ENCODE measurements around the gene RNF111.

RNF111 gene

DNA sequence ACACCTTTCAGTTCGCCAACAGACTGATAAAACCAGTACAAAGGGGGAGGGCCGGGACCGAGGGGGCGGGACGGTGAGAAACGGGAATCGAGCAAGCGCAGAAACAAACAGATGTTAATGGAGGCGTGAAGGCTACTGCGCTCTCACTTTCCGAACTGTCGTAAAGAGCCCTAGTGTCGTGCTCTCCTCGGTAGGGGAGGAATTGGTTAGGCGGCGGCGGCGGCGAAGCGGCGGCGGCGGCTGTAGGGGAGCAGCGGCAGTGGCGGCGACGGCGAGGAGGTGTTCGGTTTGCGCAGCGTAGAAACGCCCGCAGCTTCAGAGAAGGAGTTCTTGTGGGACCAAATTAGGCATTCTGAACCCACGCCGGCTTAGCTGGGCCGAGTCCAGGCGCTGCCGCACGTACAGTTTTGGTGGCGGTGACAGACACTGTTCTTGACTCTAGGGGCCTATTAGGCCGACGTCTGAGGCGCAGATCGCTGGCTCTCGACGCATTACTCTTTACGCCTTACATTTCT, at the start of gene RNF111:
Gene RNF111, plus strand, starts transcription at position 173 of the 515 bp plus-strand sequence. CDS start 43,160 bp downstream, outside the sequence.
- peaks cover 0 to 2% of the 10 kb centered on the region in 2 donors for H3K36me3 ChIP-seq (ENCODE audit: control insufficient read depth in 2 of 2, insufficient read depth in 2 of 2, low read length in 2 of 2)
- no peaks in the 10 kb centered on the region for H3K9me3 ChIP-seq (ENCODE audit: control insufficient read depth in 2 of 2, low read length in 2 of 2)
- H3K27ac ChIP-seq (ENCODE audit: low read length): peak within 1 kb of the TSS; percentile 69
- H3K9ac ChIP-seq (ENCODE audit: low read length in 2 of 2): peak within 1 kb of the TSS; percentile 80 to 85
- no peaks in the 10 kb centered on the region for H3K4me1 ChIP-seq (ENCODE audit: control insufficient read depth, insufficient read depth, low read length)
- no peaks in the 10 kb centered on the region for H3K27me3 ChIP-seq (ENCODE audit: control insufficient read depth in 1 of 2, insufficient read depth in 2 of 2, low read length in 2 of 2)
- H3K4me3 ChIP-seq (ENCODE audit: low read length in 2 of 2): peak within 1 kb of the TSS; percentile 93 to 94

DNA sequence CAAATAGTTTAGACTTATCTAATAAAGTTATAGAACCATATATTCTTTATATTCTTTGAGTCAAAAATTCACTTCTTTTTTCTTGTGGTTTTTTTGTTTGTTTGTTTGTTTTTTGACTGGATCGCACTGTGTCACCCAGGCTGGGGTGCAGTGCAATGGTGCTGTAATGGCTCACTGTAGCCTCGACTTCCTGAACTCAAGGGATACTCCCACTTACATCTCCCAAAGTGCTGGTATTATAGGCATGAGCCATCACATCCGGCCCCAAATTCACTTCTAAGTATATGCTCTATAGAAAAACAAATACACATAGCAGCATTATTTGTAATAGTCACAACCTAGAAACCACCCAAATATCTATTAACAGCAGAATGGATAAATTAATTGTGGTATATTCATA, 40.3 kb upstream of the RNF111 start:
- no peak overlapping the region for H3K27ac ChIP-seq (ENCODE audit: low read length)
- H3K9me3 ChIP-seq (ENCODE audit: control insufficient read depth in 2 of 2, low read length in 2 of 2): no peaks in the 10 kb centered on the region
- no peaks in the 10 kb centered on the region for H3K4me1 ChIP-seq (ENCODE audit: control insufficient read depth, insufficient read depth, low read length)
- H3K9ac ChIP-seq (ENCODE audit: low read length in 2 of 2): no peak overlapping the region
- no peaks in the 10 kb centered on the region for H3K36me3 ChIP-seq (ENCODE audit: control insufficient read depth in 2 of 2, insufficient read depth in 2 of 2, low read length in 2 of 2)
- H3K27me3 ChIP-seq (ENCODE audit: control insufficient read depth in 1 of 2, insufficient read depth in 2 of 2, low read length in 2 of 2): no peaks in the 10 kb centered on the region
- no peak overlapping the region for H3K4me3 ChIP-seq (ENCODE audit: low read length in 2 of 2)

DNA sequence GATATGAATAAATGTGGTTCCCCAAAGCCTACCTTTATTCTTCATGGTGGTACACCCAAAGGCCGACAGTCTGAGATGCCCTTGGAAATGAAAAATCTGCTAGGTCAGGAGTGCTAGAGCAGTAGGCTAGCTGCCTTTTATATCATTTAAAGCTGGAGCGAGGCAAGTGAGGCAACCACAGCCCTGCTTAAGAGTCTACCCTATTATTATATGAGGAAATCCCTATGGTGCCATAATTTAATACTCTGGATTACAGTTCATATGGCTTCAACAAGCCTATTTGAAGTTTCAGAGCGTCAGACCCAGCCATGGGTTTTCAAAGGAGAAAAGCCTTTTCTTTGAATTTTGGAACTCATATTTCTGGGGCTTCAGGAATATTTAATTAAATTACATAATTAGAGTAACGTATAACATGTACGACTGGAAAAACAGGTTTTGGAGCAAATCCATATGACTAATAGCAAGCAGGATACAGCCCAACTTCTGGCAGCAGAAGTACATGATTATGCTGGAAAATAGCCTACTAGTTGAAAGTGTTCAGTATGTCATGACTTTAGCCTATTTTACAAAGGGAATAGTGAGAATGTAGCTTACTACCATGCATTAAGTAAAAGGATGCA, 36.0 kb upstream of the RNF111 start:
- Histone ChIP-seq H3K36me3 (ENCODE audit: control insufficient read depth in 2 of 2, insufficient read depth in 2 of 2, low read length in 2 of 2) (no peaks in the 10 kb centered on the region), H3K27me3 (ENCODE audit: control insufficient read depth in 1 of 2, insufficient read depth in 2 of 2, low read length in 2 of 2) (no peaks in the 10 kb centered on the region), H3K9me3 (ENCODE audit: control insufficient read depth in 2 of 2, low read length in 2 of 2) (no peaks in the 10 kb centered on the region), H3K9ac (ENCODE audit: low read length in 2 of 2) (no peak overlapping the region), H3K27ac (ENCODE audit: low read length) (no peak overlapping the region), H3K4me1 (ENCODE audit: control insufficient read depth, insufficient read depth, low read length) (no peaks in the 10 kb centered on the region), H3K4me3 (ENCODE audit: low read length in 2 of 2) (no peak overlapping the region)

DNA sequence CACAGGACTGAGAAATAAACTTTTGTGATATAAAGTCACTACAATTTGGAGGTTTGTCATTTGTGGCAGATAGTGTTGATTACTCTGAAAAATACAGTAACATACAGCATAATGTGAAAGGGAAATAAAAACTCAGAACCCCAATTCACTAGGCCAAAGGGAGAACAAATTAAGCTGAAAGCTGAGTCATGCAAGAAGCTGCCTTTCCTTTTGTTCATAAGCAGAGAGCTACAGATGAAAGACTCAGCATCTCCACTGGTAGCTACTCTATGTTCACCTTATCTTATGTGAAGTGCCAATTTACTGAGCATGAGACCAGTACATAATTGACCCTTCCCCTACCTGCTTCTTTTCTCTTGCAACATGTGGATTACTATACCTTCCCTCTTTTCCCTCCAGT, 34.7 kb upstream of the RNF111 start:
- H3K9ac ChIP-seq (ENCODE audit: low read length in 2 of 2): no peak overlapping the region
- no peak overlapping the region for H3K27ac ChIP-seq (ENCODE audit: low read length)
- H3K4me3 ChIP-seq (ENCODE audit: low read length in 2 of 2): no peak overlapping the region

DNA sequence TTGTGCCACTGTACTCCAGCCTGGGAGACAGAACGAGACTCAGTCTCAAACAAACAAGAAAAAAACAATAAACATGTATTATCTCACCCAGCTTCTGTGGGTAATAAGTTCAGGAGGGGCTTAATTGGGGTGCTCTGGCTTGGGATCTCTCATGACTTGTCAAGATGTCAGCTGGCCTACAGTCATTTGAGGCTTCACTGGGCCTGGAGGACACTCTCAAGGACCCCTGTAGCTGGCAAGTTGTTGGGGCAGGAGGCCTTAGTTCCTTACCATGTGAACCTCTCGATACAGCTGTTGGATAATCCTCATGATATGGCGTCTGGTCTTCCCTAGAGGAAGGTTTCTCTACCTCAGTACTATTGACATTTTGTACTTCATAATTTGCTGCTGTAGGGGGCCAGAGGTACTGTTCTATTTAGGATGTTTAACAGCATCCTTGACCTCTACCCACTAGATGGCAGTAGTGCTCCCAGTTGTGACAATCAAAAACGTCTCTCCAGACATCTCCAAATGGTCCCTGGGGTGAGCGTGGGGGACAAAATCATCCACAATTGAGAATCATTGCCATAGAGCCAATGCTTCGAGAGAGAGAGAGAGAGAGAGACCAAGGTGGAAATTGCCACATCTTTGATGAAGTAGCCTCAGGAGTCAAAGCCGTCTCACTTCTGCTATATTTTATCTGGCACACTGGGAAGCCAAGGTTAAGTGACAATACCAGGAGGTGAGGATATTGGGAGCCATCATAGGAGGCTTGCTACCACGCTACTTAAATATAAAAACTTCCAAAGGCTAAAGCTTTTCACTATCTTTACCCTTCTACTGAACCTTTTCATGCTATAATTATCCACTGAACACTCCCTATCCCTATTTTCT, 30.1 kb upstream of the RNF111 start:
- H3K9me3 ChIP-seq (ENCODE audit: control insufficient read depth in 2 of 2, low read length in 2 of 2): no peaks in the 10 kb centered on the region
- no peak overlapping the region for H3K27ac ChIP-seq (ENCODE audit: low read length)
- H3K27me3 ChIP-seq (ENCODE audit: control insufficient read depth in 1 of 2, insufficient read depth in 2 of 2, low read length in 2 of 2): no peaks in the 10 kb centered on the region
- H3K4me1 ChIP-seq (ENCODE audit: control insufficient read depth, insufficient read depth, low read length): no peaks in the 10 kb centered on the region
- H3K4me3 ChIP-seq (ENCODE audit: low read length in 2 of 2): no peak overlapping the region
- no peaks in the 10 kb centered on the region for H3K36me3 ChIP-seq (ENCODE audit: control insufficient read depth in 2 of 2, insufficient read depth in 2 of 2, low read length in 2 of 2)
- peak overlapping the region in 1 of 2 donors; percentile 6 for H3K9ac ChIP-seq (ENCODE audit: low read length in 2 of 2)

More for the DNA sequence above, 34.7 kb upstream of the RNF111 start:
- H3K27me3 ChIP-seq (ENCODE audit: control insufficient read depth in 1 of 2, insufficient read depth in 2 of 2, low read length in 2 of 2): no peaks in the 10 kb centered on the region
- no peaks in the 10 kb centered on the region for H3K9me3 ChIP-seq (ENCODE audit: control insufficient read depth in 2 of 2, low read length in 2 of 2)
- no peaks in the 10 kb centered on the region for H3K36me3 ChIP-seq (ENCODE audit: control insufficient read depth in 2 of 2, insufficient read depth in 2 of 2, low read length in 2 of 2)
- no peaks in the 10 kb centered on the region for H3K4me1 ChIP-seq (ENCODE audit: control insufficient read depth, insufficient read depth, low read length)

DNA sequence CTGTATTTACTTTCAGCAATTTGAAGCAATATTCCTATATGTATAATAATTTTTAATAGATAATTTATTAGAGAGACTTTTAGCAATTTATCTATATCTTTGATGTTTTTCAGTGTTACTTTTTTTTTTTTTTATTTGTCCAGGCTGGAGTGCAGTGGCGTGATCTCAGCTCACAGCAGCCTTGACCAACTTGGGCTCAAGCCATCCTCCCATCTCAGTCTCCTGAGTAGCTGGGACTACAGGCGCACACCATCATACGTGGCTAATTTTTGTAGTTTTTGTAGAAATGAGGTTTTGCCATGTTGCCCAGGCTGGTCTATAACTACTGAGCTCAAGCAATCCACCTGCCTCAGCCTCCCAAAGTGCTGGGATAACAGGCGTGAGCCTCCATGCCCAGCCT, 28.7 kb upstream of the RNF111 start:
- H3K4me3 ChIP-seq (ENCODE audit: low read length in 2 of 2): no peak overlapping the region
- H3K36me3 ChIP-seq (ENCODE audit: control insufficient read depth in 2 of 2, insufficient read depth in 2 of 2, low read length in 2 of 2): no peaks in the 10 kb centered on the region
- no peaks in the 10 kb centered on the region for H3K4me1 ChIP-seq (ENCODE audit: control insufficient read depth, insufficient read depth, low read length)
- no peaks in the 10 kb centered on the region for H3K9me3 ChIP-seq (ENCODE audit: control insufficient read depth in 2 of 2, low read length in 2 of 2)
- H3K9ac ChIP-seq (ENCODE audit: low read length in 2 of 2): no peak overlapping the region
- no peak overlapping the region for H3K27ac ChIP-seq (ENCODE audit: low read length)
- no peaks in the 10 kb centered on the region for H3K27me3 ChIP-seq (ENCODE audit: control insufficient read depth in 1 of 2, insufficient read depth in 2 of 2, low read length in 2 of 2)

DNA sequence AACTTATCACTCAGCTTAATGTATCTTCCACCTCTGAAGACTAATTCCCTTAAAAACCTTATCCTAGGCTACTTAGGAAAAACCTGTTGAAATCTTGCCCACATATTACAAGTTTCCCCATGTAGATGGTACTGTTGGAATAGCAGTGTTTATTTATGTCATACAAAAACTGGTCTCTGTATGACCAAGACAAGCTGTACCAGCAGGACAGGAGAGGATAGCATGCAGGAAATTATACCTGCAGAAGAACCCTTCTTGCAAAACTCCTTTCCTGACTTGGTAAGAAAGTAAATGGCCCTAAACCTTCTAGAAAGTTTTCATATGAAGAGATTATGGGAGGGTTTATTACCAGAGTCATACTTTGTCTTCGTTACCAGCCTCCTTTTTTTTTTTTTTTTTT, 25.3 kb upstream of the RNF111 start:
- Histone ChIP-seq H3K27me3 (ENCODE audit: control insufficient read depth in 1 of 2, insufficient read depth in 2 of 2, low read length in 2 of 2) (no peaks in the 10 kb centered on the region), H3K27ac (ENCODE audit: low read length) (no peak overlapping the region), H3K9me3 (ENCODE audit: control insufficient read depth in 2 of 2, low read length in 2 of 2) (no peaks in the 10 kb centered on the region), H3K9ac (ENCODE audit: low read length in 2 of 2) (no peak overlapping the region), H3K4me3 (ENCODE audit: low read length in 2 of 2) (no peak overlapping the region), H3K4me1 (ENCODE audit: control insufficient read depth, insufficient read depth, low read length) (no peaks in the 10 kb centered on the region), H3K36me3 (ENCODE audit: control insufficient read depth in 2 of 2, insufficient read depth in 2 of 2, low read length in 2 of 2) (no peaks in the 10 kb centered on the region)

DNA sequence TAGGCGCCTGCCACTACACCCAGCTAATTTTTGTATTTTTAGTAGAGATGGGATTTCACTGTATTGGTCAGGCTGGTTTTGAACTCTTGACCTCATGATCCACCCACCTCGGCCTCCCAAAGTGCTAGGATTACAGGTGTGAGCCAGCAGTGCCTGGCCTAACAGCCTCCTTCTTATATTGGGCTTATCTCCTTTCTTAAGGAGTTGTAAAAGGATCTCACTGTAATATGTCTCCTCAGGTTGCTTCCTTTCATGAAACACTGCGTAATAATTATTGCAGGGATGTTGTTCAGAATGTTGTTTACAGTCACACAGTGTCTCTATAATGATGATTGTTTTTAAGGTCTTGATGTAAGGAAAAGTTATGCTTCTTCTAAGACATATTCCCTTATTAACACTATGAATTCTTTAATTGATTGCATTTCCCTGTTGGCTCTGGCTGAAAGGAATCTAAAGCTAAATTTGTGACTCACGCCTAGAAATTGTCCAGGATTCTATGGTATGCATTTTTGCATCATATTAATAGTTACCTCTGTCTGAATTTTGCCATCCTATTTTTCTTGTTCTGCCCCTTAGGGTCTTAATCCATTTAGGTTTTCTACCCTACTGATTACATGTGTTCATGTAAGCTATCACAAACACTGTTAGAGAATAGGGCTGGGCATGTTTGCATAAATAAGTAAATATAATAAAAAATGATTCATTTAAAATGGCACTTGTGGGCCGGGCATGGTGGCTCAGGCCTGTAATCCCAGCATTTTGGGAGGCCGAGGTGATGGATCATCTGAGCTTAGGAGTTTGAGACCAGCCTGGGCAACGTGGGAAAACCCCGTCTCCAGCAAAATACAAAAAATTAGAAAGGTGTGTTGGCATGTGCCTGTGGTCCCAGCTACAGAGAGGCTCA, 24.5 kb upstream of the RNF111 start:
- Histone ChIP-seq H3K36me3 (ENCODE audit: control insufficient read depth in 2 of 2, insufficient read depth in 2 of 2, low read length in 2 of 2) (no peaks in the 10 kb centered on the region), H3K9me3 (ENCODE audit: control insufficient read depth in 2 of 2, low read length in 2 of 2) (no peaks in the 10 kb centered on the region), H3K27ac (ENCODE audit: low read length) (no peak overlapping the region), H3K27me3 (ENCODE audit: control insufficient read depth in 1 of 2, insufficient read depth in 2 of 2, low read length in 2 of 2) (no peaks in the 10 kb centered on the region), H3K4me3 (ENCODE audit: low read length in 2 of 2) (no peak overlapping the region), H3K4me1 (ENCODE audit: control insufficient read depth, insufficient read depth, low read length) (no peaks in the 10 kb centered on the region), H3K9ac (ENCODE audit: low read length in 2 of 2) (no peak overlapping the region)

DNA sequence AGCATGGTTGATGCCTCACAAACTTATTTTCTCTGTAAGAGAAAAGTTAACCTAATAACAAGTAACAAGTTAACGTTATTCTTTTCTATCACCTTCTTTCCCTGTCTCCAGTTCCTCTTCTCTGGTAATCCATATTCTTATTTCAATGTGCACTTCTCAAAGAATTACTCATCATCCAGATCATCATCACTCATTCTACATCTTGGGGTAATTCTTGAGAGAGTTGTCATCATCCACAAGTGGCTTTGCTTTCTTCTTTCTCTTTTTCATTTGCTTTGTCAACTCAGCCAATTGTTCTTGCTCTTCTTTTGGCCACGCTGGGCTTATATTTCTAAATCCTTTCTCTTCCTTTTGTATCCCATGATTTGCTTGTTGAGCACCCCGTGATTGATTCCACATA, 20.8 kb upstream of the RNF111 start:
- H3K4me3 ChIP-seq (ENCODE audit: low read length in 2 of 2): no peak overlapping the region
- H3K27me3 ChIP-seq (ENCODE audit: control insufficient read depth in 1 of 2, insufficient read depth in 2 of 2, low read length in 2 of 2): no peaks in the 10 kb centered on the region
- H3K9me3 ChIP-seq (ENCODE audit: control insufficient read depth in 2 of 2, low read length in 2 of 2): no peaks in the 10 kb centered on the region
- H3K9ac ChIP-seq (ENCODE audit: low read length in 2 of 2): no peak overlapping the region
- no peaks in the 10 kb centered on the region for H3K36me3 ChIP-seq (ENCODE audit: control insufficient read depth in 2 of 2, insufficient read depth in 2 of 2, low read length in 2 of 2)
- no peak overlapping the region for H3K27ac ChIP-seq (ENCODE audit: low read length)
- H3K4me1 ChIP-seq (ENCODE audit: control insufficient read depth, insufficient read depth, low read length): no peaks in the 10 kb centered on the region

DNA sequence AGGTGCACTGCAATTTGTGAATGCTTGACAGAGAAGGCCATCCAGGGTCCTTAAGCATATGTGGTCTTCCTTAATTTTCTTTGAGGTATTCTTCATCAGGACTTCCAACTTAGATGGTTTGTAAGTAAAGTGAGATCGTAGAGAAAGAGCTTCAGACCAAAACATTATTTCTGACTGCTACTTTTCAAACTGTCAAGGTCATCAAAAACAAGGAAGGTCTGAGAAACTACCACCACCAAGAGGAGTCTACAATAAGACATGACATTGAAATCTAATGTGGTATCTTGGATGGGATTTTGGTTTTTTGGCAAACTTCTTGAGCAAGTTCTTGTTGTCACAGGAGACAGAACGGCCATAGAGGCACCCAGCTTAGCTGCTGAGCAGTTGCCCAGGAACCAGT, 20.0 kb upstream of the RNF111 start:
- H3K36me3 ChIP-seq (ENCODE audit: control insufficient read depth in 2 of 2, insufficient read depth in 2 of 2, low read length in 2 of 2): no peaks in the 10 kb centered on the region
- H3K9ac ChIP-seq (ENCODE audit: low read length in 2 of 2): no peak overlapping the region
- H3K4me1 ChIP-seq (ENCODE audit: control insufficient read depth, insufficient read depth, low read length): no peaks in the 10 kb centered on the region
- H3K27me3 ChIP-seq (ENCODE audit: control insufficient read depth in 1 of 2, insufficient read depth in 2 of 2, low read length in 2 of 2): no peaks in the 10 kb centered on the region
- H3K9me3 ChIP-seq (ENCODE audit: control insufficient read depth in 2 of 2, low read length in 2 of 2): no peaks in the 10 kb centered on the region
- no peak overlapping the region for H3K27ac ChIP-seq (ENCODE audit: low read length)
- no peak overlapping the region for H3K4me3 ChIP-seq (ENCODE audit: low read length in 2 of 2)

Measured in stomach smooth muscle (tissue), 2 donors.